Measurements from ENCODE around the gene CASR.

Gene CASR

GRCh38 chr3:122263058-122263457 lies 79.6 kb downstream of the CASR start:
- no peak for DNase-seq

DNA sequence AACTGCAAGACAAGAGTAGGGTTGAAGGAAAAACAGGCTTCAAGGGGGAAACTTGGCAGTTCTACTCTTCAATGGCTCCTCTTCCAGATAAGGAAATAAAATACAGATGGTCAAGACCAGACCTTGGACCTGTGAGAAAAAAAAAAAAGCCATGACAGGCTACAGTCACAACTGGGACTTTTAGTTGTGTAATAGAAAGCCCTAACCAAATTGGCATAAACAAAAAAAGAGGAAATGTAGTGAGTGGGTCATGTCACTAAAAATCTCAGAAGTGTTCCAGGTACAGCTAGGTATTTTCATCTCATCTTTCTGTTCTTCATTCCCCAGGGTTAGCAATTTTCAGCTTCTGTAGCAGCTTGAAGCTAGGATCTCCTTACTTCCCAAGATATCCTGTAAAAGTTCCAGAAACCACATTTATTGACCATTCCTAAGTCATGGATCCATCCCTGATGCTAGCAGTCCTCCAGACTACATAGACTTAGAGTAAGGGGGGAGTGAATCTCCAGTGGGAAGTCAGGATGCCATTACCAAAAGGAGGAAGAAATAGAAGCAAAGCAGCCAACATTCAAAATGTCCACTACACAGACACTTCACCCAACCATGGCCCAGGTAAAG lies 80.6 kb downstream of the CASR start:
- DNase-seq, result no peak

DNA sequence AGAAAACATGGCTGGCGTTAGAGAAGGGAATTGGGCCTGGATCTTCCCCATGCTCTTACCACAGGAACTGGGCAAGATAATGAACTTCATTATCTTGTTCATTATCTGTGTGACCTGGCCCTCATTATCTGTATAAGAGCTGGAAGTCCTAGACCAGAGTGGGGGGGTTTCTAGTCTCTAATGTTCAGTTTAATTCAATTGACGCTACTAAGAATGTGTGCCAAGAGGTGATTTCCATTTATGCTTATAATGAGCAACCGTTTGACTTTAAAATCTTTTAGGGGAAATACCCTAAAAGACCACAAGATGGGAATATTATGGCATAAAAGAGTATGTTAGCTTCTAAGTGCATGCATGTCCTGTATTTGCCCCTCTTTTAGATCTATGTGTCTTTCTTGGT lies 82.5 kb downstream of the CASR start:
- DNase-seq, result no peak

GRCh38 chr3:122268257-122269024 lies 85.0 kb downstream of the CASR start:
- no peak for DNase-seq

DNA sequence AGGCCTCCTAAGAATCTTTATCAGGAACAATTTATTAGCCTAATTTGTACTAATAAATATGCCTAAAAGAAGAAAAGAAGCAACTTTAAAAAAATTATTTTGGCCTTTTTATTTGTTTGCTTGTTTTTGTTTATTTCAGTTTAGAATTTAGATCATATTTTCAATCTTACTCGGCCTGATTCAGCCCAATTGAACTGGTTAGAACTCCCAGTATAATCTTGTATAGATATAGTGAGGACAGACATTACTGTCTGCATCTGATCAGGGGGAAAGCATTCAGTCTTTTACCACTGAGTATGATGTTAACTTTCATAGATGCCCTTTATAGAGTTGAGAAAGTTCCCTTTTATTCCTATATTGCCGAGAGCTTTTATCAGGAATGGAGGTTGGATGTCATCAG lies 85.6 kb downstream of the CASR start:
- no peak for DNase-seq

GRCh38 chr3:122271246-122271898 lies 87.9 kb downstream of the CASR start:
- DNase-seq, result no peak

DNA sequence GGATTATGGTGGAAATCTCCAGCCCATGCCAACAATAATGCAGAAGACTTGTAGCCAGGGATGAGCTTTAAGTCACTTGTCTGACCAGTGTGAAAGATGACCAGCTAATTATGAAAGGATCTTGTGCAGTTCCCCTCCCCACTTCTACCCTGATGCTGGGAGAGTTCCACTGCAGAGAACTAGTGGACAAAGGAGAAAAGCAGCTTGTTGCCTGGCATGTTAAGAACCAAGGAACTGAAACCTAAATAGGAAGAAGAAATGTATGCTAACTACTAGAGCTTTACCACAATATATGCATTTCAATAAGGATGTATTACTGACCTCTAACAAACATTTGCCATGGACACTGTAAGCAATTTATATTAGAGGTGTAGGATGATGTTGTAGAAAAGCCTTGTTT lies 89.4 kb downstream of the CASR start:
- DNase-seq, result no peak

DNA sequence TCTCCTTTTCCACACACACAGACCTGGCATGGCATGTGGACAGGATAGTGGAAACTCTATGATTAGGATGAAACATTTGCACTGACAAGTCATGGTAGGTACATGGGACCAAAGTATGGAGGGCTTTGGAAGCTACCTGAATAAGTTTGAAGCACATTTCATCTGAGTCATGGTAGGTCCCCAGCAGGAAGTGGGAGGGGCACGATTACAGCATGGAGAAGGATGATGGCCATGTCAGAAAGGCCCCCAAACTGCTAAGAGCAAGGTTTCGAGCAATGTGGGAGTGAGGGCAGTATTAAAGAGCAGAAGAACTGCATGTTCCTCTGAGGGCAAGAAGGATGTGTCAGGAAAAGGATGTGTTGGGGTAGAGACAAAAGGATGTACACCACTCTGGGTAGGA lies 90.0 kb downstream of the CASR start:
- DNase-seq, result no peak

DNA sequence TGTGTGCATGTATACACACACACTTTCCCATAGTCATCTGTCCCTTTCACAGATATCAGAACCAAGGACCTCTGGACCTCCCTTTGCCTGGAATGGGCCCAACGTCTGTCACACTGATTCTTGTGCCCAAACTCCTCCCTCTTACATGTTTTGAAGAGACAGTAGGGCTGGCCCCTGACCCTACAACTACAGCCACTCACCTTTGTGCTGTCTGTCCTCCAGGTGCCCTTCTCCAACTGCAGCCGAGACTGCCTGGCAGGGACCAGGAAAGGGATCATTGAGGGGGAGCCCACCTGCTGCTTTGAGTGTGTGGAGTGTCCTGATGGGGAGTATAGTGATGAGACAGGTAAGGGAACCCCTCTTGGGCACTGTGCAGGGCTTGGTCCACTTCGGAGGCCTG lies 98.4 kb downstream of the CASR start:
- DNase-seq, result no peak

GRCh38 chr3:122283796-122284445 lies 100.5 kb downstream of the CASR start:
- no peak for DNase-seq

DNA sequence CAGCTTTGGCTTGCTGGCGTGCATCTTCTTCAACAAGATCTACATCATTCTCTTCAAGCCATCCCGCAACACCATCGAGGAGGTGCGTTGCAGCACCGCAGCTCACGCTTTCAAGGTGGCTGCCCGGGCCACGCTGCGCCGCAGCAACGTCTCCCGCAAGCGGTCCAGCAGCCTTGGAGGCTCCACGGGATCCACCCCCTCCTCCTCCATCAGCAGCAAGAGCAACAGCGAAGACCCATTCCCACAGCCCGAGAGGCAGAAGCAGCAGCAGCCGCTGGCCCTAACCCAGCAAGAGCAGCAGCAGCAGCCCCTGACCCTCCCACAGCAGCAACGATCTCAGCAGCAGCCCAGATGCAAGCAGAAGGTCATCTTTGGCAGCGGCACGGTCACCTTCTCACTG lies 101.0 kb downstream of the CASR start:
- DNase-seq, result no peak

DNA sequence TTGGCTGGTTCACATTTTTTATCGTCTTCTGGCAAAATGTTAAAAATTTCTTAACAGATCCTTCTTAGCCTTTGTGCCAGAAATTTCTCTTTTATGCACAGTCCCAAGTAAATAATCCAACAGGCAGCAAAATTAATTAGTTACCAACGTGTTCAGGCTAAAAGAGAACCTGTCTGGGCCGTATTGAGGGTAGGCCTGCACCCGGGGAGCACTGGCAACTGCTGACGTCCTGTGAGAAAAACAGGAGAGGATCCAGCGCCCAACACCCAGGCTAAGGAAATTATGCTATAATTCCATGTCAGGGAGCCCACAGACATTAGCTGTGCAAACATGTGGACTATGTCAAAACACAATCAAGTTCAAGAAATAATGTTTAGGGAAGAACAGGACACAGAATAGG lies 110.9 kb downstream of the CASR start:
- DNase-seq, result no peak

- no peak for DNase-seq
These were observed 112.0 kb downstream of the CASR start for GRCh38 chr3:122295266-122296062.

DNA sequence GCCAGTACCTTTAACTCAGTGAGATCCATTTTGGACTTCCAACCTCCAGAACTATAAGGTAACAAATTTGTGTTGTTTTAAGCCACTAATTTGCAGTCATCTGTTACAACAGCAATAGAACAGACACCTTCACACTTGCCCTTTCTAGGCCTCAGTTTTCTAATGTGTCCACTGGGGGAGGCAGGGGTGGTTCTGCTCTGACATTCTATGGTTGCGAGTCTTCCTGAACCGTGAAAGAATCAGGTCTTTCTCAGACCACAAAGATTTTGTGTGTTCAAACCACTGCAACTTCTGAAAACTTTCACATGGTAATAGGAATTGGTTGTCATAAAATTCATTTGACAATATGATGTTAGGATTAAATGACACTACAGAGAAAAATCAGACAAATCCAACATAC lies 114.8 kb downstream of the CASR start:
- no peak for DNase-seq

DNA sequence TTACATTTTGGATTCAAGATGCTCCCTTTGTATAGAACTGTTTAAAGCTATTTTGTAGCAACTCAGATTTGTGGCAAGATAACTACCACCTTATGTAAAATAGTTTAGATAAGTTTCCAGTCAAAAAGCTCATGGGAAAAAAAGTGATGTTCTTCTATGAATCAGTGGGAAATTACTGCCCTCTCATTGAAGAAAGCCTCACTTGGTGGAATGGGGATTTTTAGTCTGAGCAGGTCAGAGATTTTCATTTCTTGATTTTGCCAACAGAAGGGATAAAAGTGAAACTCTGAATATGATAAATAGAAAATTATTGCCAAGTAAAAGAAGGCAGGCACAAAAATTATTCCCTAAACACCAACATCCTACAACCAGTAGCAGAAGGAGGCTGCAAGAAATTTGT lies 115.7 kb downstream of the CASR start:
- DNase-seq, result no peak

GRCh38 chr3:122299872-122300460 lies 116.5 kb downstream of the CASR start:
- peak; percentile 4 for DNase-seq

DNA sequence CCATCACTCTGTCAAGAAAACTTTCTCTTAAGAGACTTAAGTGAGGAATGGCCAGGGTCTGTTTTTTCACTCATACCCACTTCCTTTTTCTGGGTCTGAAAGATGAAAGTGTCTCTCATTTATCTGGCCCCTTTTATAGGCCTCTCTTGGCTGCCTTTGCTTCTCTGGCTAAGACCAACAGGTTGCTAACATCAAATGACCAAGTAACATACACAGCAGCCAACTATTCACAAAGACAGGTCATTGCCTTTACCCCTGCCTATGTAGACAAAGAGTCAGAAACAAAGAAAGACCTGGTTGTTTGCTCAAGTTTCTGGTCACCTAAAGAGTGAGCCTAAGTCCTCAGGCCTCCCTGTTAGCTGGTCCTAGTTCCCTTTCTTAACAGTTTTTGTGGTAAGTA lies 117.6 kb downstream of the CASR start:
- no peak for DNase-seq

- no peak for DNase-seq
These were observed 122.6 kb downstream of the CASR start for GRCh38 chr3:122305818-122306621.

GRCh38 chr3:122306622-122306953 lies 123.1 kb downstream of the CASR start:
- no peak for DNase-seq

- no peak for DNase-seq
These were observed 123.7 kb downstream of the CASR start for GRCh38 chr3:122307094-122307687.

DNA sequence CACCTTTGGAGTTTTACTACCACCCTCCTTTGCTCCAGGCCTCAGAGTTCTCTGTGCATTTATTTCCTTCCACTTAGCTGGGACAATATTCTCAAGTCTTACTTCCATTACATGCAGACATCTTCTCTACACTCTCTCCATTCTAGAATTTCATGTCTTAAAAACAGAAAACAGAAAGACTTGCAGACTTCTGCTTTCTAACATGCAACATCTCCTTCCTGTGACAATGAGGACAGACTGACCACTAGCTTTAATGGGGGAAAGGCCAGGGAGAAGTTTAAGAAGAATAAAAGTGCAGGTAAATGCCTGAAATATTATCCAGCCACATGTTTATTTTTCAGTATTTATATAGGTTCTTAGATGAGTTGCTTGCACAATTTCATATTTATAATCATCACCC lies 124.5 kb downstream of the CASR start:
- no peak for DNase-seq

Measured in DMS 273 treated with DMSO at 0.1 percent for 48 hours (cell line).